Natural killer cell (primary cell): ENCODE data around the gene FAM228B. TPM values are rescaled to one million over a fixed set of nuclear protein-coding genes. Genes with fewer than 3 reads are reported as not detected.

Experiments used
- ATAC-seq, 3 donors: fragments of 150-1000 bp in 2 of 3; fragments of 200-7000 bp in 1 of 3; cut with Tn5 transposase; 1 replicate in 1 of 3; 2 replicates in 2 of 3; pipeline ENCODE4 v1.10.0; 2021; ENCODE audit warnings: mild to moderate bottlenecking in 2 of 3, moderate library complexity in 2 of 3
- DNase-seq, 2 donors: peaks; one replicate each; pipeline versions ENCODE4 v3.0.0 to v3.0.0-alpha.2; 2013 to 2021; ENCODE audit warnings: mixed read lengths in 1 of 2
- H3K27ac ChIP-seq: one replicate; pipeline ENCODE4 v1.5.1; 2013; ENCODE audit warnings: mild to moderate bottlenecking, low read length
- H3K27me3 ChIP-seq: one replicate; pipeline ENCODE4 v1.6.1; 2013; ENCODE audit warnings: low read length; ENCODE audit not compliant: control insufficient read depth, insufficient read depth
- H3K36me3 ChIP-seq: one replicate; pipeline ENCODE4 v1.6.1; 2013; ENCODE audit warnings: low read length; ENCODE audit not compliant: control insufficient read depth, insufficient read depth
- H3K4me1 ChIP-seq: one replicate; pipeline ENCODE4 v1.6.1; 2013; ENCODE audit warnings: low read length; ENCODE audit not compliant: control insufficient read depth, insufficient read depth
- H3K4me3 ChIP-seq: one replicate; pipeline ENCODE4 v1.5.1; 2013; ENCODE audit warnings: low read length
- H3K9me3 ChIP-seq: one replicate; pipeline ENCODE4 v1.6.1; 2013; ENCODE audit warnings: low read length; ENCODE audit not compliant: control insufficient read depth, insufficient read depth
- H3K27ac Mint-ChIP-seq, 2 donors: one replicate each; pipeline ENCODE4 v1.8.0; 2022; ENCODE audit warnings: mild to moderate bottlenecking in 2 of 2, mixed read lengths in 2 of 2, moderate library complexity in 1 of 2
- H3K27me3 Mint-ChIP-seq, 2 donors: one replicate each; pipeline ENCODE4 v1.8.0; 2022; ENCODE audit warnings: low read depth in 2 of 2, mixed read lengths in 2 of 2
- H3K36me3 Mint-ChIP-seq: one replicate; pipeline ENCODE4 v1.8.0; 2022; ENCODE audit warnings: mixed read lengths
- H3K4me1 Mint-ChIP-seq, 2 donors: one replicate each; pipeline ENCODE4 v1.8.0; 2022; ENCODE audit warnings: mixed read lengths in 2 of 2
- H3K4me3 Mint-ChIP-seq: one replicate; pipeline ENCODE4 v1.8.0; 2022; ENCODE audit warnings: mild to moderate bottlenecking, moderate library complexity, mixed read lengths
- H3K9me3 Mint-ChIP-seq, 2 donors: one replicate each; pipeline ENCODE4 v1.8.0; 2022; ENCODE audit warnings: mixed read lengths in 2 of 2
- whole genome bisulfite sequencing: methylation state at CpG from one replicate; pipeline ENCODE4 v1.1.7; 2013; ENCODE audit warnings: missing lambda C conversion rate; ENCODE audit not compliant: insufficient coverage; 5-methylcytosine and 5-hydroxymethylcytosine counted together
- intact Hi-C: fragments of 100-400 bp; cut with micrococcal nuclease; formaldehyde crosslinking; loops from one replicate; pipeline ENCODE4 v1.14.2; 2022
- total RNA-seq, 4 donors: library from RNA; stranded (reverse); fragments of 120-200 nt in 1 of 4; gene quantifications; one replicate each; pipeline versions ENCODE4 v1.2.3 to v1.2.4, GENCODE V29; 2013 to 2022
- TF ChIP-seq, protein P1 (sequence below): fragments of 200-600 bp; IDR thresholded peaks from one replicate; pipeline ENCODE4 v1.8.0; 2022; ENCODE audit warnings: antibody characterized with exemption

FAM228B gene
- total RNA-seq, 3 donors from 2014 or later (not counting 1 experiment from before 2014, with no cell fraction given), result 31.4 to 35.9 (median 31.5) TPM

DNA sequence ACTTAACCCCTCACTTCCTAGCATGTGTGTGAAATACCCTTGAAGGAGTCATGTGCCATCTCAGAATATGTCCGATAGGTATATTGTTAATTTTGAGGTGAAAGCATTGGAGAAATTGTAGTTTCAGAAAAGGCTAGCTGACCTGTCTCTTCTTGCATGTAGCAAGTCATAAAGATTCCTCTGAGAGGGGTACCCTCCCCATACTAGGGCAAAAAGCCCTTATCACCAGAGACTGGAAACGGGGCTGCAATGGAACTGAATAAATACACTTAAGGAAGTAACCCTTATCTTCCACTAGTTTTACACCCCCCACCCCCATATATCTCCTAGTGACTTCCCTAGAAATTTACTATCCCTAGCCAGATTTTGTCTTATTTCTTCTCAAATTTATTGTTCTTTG is 45.4 kb upstream of the FAM228B start:
- Histone ChIP-seq H3K9me3 (no peaks in the 10 kb centered on the region), H3K4me3 (no peak overlapping the region), H3K36me3 (peaks cover 16% of the 10 kb centered on the region), H3K27ac (peak overlapping the region; percentile 89), H3K4me1 (peaks cover 17% of the 10 kb centered on the region), H3K27me3 (no peaks in the 10 kb centered on the region)
- peaks cover 18 to 33% of the 10 kb centered on the region in 2 donors for H3K4me1 Mint-ChIP-seq
- H3K27ac Mint-ChIP-seq, result peak overlapping the region; percentile 94 to 98
- 94% methylated on average over 1 of the region's 2 CpGs for WGBS
- TF ChIP-seq, protein P1, sequence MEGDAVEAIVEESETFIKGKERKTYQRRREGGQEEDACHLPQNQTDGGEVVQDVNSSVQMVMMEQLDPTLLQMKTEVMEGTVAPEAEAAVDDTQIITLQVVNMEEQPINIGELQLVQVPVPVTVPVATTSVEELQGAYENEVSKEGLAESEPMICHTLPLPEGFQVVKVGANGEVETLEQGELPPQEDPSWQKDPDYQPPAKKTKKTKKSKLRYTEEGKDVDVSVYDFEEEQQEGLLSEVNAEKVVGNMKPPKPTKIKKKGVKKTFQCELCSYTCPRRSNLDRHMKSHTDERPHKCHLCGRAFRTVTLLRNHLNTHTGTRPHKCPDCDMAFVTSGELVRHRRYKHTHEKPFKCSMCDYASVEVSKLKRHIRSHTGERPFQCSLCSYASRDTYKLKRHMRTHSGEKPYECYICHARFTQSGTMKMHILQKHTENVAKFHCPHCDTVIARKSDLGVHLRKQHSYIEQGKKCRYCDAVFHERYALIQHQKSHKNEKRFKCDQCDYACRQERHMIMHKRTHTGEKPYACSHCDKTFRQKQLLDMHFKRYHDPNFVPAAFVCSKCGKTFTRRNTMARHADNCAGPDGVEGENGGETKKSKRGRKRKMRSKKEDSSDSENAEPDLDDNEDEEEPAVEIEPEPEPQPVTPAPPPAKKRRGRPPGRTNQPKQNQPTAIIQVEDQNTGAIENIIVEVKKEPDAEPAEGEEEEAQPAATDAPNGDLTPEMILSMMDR, result no peak
- H3K27me3 Mint-ChIP-seq, result no peaks in the 10 kb centered on the region
- ATAC-seq (no peak), DNase-seq (no peak)
- no peaks in the 10 kb centered on the region for H3K36me3 Mint-ChIP-seq
- H3K4me3 Mint-ChIP-seq, result peak overlapping the region; percentile 94
- no peaks in the 10 kb centered on the region for H3K9me3 Mint-ChIP-seq
- intact Hi-C loops, result no loop called here

DNA sequence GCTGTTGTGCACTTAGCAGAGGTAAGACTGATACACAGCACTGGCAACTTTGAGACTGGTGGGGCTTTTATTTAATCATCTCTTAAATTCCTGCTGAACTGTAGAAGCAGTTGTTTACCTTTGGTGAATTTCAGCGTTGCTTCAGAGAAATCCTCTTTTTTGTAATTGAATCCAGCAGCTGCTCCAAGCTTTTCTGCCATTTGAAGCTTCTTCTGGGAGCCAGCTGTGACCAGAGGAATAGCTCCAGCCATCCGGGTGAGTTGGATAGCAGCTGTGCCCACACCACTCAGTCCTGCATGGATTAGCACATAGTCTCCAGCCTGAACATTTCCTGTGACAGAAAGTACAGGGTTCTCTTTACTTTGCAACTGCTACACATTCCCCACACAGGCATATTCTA is 42.6 kb upstream of the FAM228B start:
- Mint-ChIP-seq H3K36me3 (no peaks in the 10 kb centered on the region), H3K4me1 (peaks cover 8 to 40% of the 10 kb centered on the region in 2 donors), H3K27ac (no peak overlapping the region), H3K27me3 (no peaks in the 10 kb centered on the region), H3K9me3 (no peaks in the 10 kb centered on the region), H3K4me3 (no peak overlapping the region)
- Histone ChIP-seq H3K4me3 (no peak overlapping the region), H3K27me3 (no peaks in the 10 kb centered on the region), H3K27ac (no peak overlapping the region), H3K9me3 (no peaks in the 10 kb centered on the region), H3K36me3 (peaks cover 10% of the 10 kb centered on the region), H3K4me1 (peaks cover 29% of the 10 kb centered on the region)
- intact Hi-C loops, result no loop called here
- ATAC-seq (no peak), DNase-seq (no peak)
- TF ChIP-seq, protein P1, result no peak
- WGBS, result 96% methylated on average over 2 of the region's 2 CpGs

DNA sequence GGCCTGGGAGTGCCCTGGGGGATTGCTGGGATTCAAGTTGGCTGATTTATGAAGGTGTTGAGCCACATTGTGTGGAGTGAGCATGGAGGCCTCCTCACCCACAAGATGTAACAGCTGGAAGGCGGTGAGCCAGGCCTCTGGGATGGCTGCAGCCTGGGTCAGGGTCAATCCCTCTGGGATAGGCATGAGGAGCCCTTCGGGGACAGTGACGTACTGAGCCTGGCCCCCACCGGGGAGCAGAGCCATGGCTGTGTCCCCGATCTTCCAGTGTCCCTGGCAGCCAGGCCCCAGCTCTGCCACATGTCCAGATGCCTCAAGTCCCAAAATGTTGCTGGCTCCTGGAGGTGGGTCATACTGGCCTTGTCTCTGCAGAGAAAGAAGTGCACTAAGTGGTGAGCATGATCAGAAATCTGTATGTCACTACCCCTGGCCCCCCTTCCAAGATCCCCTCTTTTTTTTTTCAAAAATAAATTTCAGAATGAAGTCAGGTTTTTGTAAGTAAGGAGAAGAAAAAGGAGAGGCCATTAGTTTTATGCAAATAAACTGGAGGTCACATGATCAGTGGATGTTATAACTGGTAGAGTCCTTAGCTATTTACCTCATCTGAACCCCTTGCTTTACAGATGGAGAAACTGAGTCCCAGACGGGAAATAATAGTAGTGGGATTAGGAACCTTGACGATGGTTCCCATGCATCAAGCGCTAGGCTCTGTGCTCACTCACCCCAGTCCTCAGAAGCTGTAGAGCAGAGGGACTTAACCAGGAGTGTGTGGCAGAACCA is 40.3 kb upstream of the FAM228B start:
- Mint-ChIP-seq H3K4me1 (peaks cover 5 to 29% of the 10 kb centered on the region in 2 donors), H3K27ac (peak overlapping the region; percentile 59 to 86), H3K36me3 (no peaks in the 10 kb centered on the region), H3K9me3 (no peaks in the 10 kb centered on the region), H3K4me3 (peak overlapping the region; percentile 87), H3K27me3 (no peaks in the 10 kb centered on the region)
- H3K4me1 ChIP-seq, result peaks cover 19% of the 10 kb centered on the region
- ATAC-seq, result no peak
- intact Hi-C loops, result no loop called here
- H3K27ac ChIP-seq, result peak overlapping the region; percentile 50
- peaks cover 10% of the 10 kb centered on the region for H3K36me3 ChIP-seq
- whole genome bisulfite sequencing, result 96% methylated on average over 8 of the region's 8 CpGs
- H3K27me3 ChIP-seq, result no peaks in the 10 kb centered on the region
- no peak for DNase-seq
- TF ChIP-seq, protein P1, result no peak
- no peak overlapping the region for H3K4me3 ChIP-seq
- H3K9me3 ChIP-seq, result no peaks in the 10 kb centered on the region
